BJ (cell line): ENCODE results near the gene MRPL52. TPM values are rescaled to one million over a fixed set of nuclear protein-coding genes. Genes with fewer than 3 reads are reported as not detected.
A peak's percentile ranks its signal among the peaks of the same experiment; 100 is the strongest.
"Not testable (repeated sequence)": the region's sequence is repeated elsewhere in the genome, so short reads cannot be mapped to it uniquely, and the experiment has no call there.

ENCODE experiments used
- CTCF ChIA-PET: fragments of 350-600 bp; formaldehyde crosslinking; extraction: SDS; loops from one replicate; lab custom pipeline; 2021; ENCODE audit warnings: antibody characterized with exemption, inconsistent platforms; lab: Yijun Ruan, JAX
- POLR2A ChIA-PET: fragments of 300-600 bp; sonication (Branson Sonifier 250); formaldehyde crosslinking; extraction: SDS; loops from one replicate; lab custom pipeline; 2021; ENCODE audit warnings: antibody characterized with exemption; lab: Charles Lee
- DNase-seq: peaks from one replicate; pipeline ENCODE4 v3.0.0-alpha.2; 2011; ENCODE audit warnings: low read depth
- H3K27me3 ChIP-seq: 2 replicates; pipeline ENCODE4 v1.6.0; 2011; ENCODE audit warnings: low read length; ENCODE audit not compliant: control insufficient read depth, insufficient read depth
- H3K36me3 ChIP-seq: 2 replicates; pipeline ENCODE4 v1.5.1; 2011; ENCODE audit warnings: low read length; ENCODE audit not compliant: control insufficient read depth, insufficient read depth
- H3K4me3 ChIP-seq: 2 replicates; pipeline ENCODE4 v1.5.1; 2011; ENCODE audit warnings: low read depth, mild to moderate bottlenecking, control low read depth, low read length
- CTCF ChIP-seq: IDR thresholded peaks from 2 replicates; pipeline ENCODE4 v1.5.1; 2011; ENCODE audit warnings: low read depth, mild to moderate bottlenecking, control low read depth, inconsistent platforms, low read length, moderate library complexity; ENCODE audit not compliant: insufficient read depth
- polyA plus RNA-seq: library from polyadenylated mRNA; depleted of rRNA; stranded (reverse); fragments of >200 nt; gene quantifications from 2 replicates; pipeline ENCODE4 v1.2.3, GENCODE V29; 2011

The MRPL52 gene
- polyA plus RNA-seq, 1 experiment = 66.7 TPM

GRCh38 chr14:22850944-22851764 lies 21.5 kb downstream of the MRPL52 start:
- CTCF ChIA-PET = interaction anchor here (0.7 to 10.6 kb wide), 21 partner anchors 8 to 300 kb away, joined by 3 to 246 read pairs (median 6); partner anchors contain the start of genes ABHD4, LRP10, MMP14 and MRPL52
- H3K27me3 ChIP-seq = no peaks in the 10 kb centered on the region
- DNase-seq = peak; percentile 93
- POLR2A ChIA-PET = interaction anchor here (0.6 to 1.4 kb wide), 8 partner anchors 12 to 85 kb away, joined by 3 to 21 read pairs (median 6); no protein-coding TSS in a partner anchor
- H3K36me3 ChIP-seq = peaks cover 6% of the 10 kb centered on the region
- no peak for TF ChIP-seq CTCF
- no peak overlapping the region for H3K4me3 ChIP-seq

DNA sequence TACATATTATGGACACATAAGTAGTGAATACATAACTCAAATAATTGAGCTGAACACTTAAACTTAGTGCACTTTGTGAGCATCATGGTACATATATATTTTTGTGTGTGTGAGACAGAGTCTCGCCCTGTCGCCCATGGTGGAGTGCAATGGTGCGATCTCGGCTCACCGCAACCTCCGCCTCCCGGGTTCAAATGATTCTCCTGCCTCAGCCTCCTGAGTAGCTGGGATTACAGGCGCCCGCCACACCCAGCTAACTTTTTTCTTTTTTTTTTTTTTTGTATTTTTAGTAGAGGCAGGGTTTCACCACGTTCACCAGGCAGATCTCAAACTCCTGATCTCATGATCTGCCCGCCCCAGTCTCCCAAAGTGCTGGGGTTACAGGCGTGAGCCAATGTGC lies 22.5 kb downstream of the MRPL52 start:
- POLR2A ChIA-PET = interaction anchor here (1.1 kb wide), 1 partner anchor 15 kb away, joined by 3 read pairs; no protein-coding TSS in a partner anchor
- CTCF ChIA-PET = interaction anchor here (0.7 to 10.6 kb wide), 27 partner anchors 8 to 314 kb away, joined by 3 to 246 read pairs (median 8); partner anchors contain the start of genes DAD1, LRP10, MMP14 and MRPL52
- not testable (repeated sequence) for DNase-seq, H3K4me3 ChIP-seq, H3K27me3 ChIP-seq, H3K36me3 ChIP-seq

GRCh38 chr14:22852599-22852939 lies 22.9 kb downstream of the MRPL52 start:
- no peak for TF ChIP-seq CTCF
- CTCF ChIA-PET = interaction anchor here (0.7 to 10.6 kb wide), 40 partner anchors 8 to 462 kb away, joined by 3 to 246 read pairs (median 6); partner anchors contain the start of genes DAD1, LRP10, MMP14 and MRPL52
- no peak for DNase-seq
- Histone ChIP-seq H3K4me3 (no peak overlapping the region), H3K36me3 (no peaks in the 10 kb centered on the region), H3K27me3 (no peaks in the 10 kb centered on the region)
- POLR2A ChIA-PET = interaction anchor here (1.1 kb wide), 1 partner anchor 16 kb away, joined by 3 read pairs; no protein-coding TSS in a partner anchor

DNA sequence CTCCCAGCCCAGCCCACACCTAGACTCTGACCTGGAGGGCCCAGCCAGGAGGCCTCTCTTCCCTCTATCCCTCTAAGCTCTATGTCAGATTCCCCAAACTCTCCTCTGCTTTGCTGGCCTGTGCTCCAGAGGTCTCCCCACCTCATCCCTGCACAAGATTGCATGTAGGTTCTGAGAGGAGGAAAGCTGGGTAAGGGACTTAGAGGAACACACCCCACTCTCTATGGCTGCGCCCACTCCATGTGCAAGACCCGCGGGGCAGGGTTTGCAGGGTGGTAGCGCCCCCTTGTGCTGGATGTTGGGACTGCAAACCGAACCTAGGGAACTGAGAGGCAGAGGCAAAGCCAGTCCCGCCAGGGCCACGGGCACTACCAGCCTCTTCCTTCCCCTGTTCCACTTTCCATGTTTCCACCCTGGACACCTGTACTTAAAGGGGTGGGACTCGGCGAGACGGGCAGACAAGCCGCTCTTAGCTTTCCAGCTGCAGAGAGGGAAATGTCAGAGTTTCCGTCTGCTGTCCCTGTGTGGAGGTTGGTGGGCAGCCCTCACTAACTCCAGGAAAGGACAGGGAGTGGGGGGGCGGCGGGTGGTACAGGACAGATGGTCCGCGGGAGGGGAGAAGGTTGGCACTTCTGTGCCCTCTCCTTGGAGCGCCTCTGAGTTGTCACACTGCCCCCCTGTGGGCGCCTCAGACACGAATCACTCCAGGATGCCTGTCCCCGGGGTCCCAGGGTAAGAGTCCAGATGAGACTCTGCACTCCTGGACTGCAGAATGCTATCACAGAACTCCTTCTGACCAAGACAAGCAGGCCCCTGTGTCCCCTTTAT lies 23.5 kb downstream of the MRPL52 start:
- H3K27me3 ChIP-seq = no peaks in the 10 kb centered on the region
- CTCF ChIA-PET = interaction anchor here (0.6 to 10.6 kb wide), 44 partner anchors 9 to 463 kb away, joined by 3 to 246 read pairs (median 5); partner anchors contain the start of genes DAD1, LRP10, MMP14 and MRPL52
- H3K4me3 ChIP-seq = peak overlapping the region; percentile 47
- peak; percentile 89 for TF ChIP-seq CTCF
- H3K36me3 ChIP-seq = no peaks in the 10 kb centered on the region
- POLR2A ChIA-PET = interaction anchor here (0.6 to 1.1 kb wide), 2 partner anchors 16 to 29 kb away, joined by 3 read pairs; no protein-coding TSS in a partner anchor
- DNase-seq = peak; percentile 25

DNA sequence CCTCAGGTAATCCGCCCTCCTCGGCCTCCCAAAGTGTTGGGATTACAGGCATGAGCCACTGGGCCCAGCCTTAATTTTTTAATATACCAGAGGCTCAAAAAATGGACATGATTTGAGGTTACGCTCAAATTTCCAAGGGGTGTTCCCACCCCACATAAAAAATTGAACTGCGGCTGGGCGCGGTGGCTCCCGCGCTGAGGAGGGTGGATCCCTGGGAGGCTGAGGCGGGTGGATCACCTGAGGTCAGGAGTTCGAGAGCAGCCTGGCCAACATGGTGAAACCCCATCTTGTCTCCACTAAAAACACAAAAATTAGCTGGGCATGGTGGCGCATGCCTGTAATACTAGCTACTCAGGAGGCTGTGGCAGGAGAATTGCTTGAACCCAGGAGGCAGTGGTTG lies 24.6 kb downstream of the MRPL52 start:
- POLR2A ChIA-PET, DNase-seq, H3K27me3 ChIP-seq, H3K4me3 ChIP-seq, H3K36me3 ChIP-seq: not testable (repeated sequence)
- CTCF ChIA-PET = interaction anchor here (0.6 to 10.6 kb wide), 26 partner anchors 10 to 464 kb away, joined by 3 to 246 read pairs (median 6); partner anchors contain the start of genes LRP10, MMP14, MRPL52 and OXA1L
